GM19099 (cell line): ENCODE measurements around the gene MT3.
A peak's percentile ranks its signal among the peaks of the same experiment; 100 is the strongest.

Experiments used
- POLR2A ChIP-seq: IDR thresholded peaks from 3 replicates; pipeline ENCODE4 v1.6.1; 2011; ENCODE audit warnings: low read depth; ENCODE audit not compliant: insufficient read length; ENCODE audit errors: extremely low read depth

Gene MT3

GRCh38 chr16:56615353-56615752 is 26.0 kb downstream of the MT3 start:
- TF ChIP-seq POLR2A: no peak

- no peak for TF ChIP-seq POLR2A
Measured at GRCh38 chr16:56616608-56617211, 27.4 kb downstream of the MT3 start.

GRCh38 chr16:56617212-56618085 is 28.1 kb downstream of the MT3 start:
- no peak for TF ChIP-seq POLR2A

- TF ChIP-seq POLR2A: no peak
Measured at GRCh38 chr16:56618138-56618537, 28.8 kb downstream of the MT3 start.

GRCh38 chr16:56620339-56620897 is 31.1 kb downstream of the MT3 start:
- no peak for TF ChIP-seq POLR2A

GRCh38 chr16:56623637-56624036 is 34.3 kb downstream of the MT3 start:
- no peak for TF ChIP-seq POLR2A

GRCh38 chr16:56625140-56625942 is 36.0 kb downstream of the MT3 start, which contains the start of gene MT1E:
TSS of gene MT1E (plus strand) at chr16:56625781. CDS start at chr16:56625852, 71 bp downstream.
- TF ChIP-seq POLR2A: peak; percentile 66

GRCh38 chr16:56625943-56626654 is 36.8 kb downstream of the MT3 start:
- no peak for TF ChIP-seq POLR2A

GRCh38 chr16:56626685-56627084 is 37.4 kb downstream of the MT3 start:
- no peak for TF ChIP-seq POLR2A

GRCh38 chr16:56628486-56629350 is 39.4 kb downstream of the MT3 start:
- no peak for TF ChIP-seq POLR2A

- no peak for TF ChIP-seq POLR2A
Measured at GRCh38 chr16:56629531-56629930, 40.2 kb downstream of the MT3 start.

- TF ChIP-seq POLR2A: no peak
Measured at GRCh38 chr16:56630134-56630533, 40.8 kb downstream of the MT3 start.

GRCh38 chr16:56631197-56631596 is 41.9 kb downstream of the MT3 start:
- no peak for TF ChIP-seq POLR2A

- no peak for TF ChIP-seq POLR2A
Measured at GRCh38 chr16:56631832-56632155, 42.5 kb downstream of the MT3 start.

GRCh38 chr16:56632156-56632847 is 43.0 kb downstream of the MT3 start, which contains the start of gene MT1M:
TSS of gene MT1M (plus strand) at chr16:56632659. CDS start at chr16:56632732, 73 bp downstream.
- TF ChIP-seq POLR2A: no peak
